HEK293T (cell line): ENCODE results near the gene ZNF75A.
"Not testable (repeated sequence)": the region's sequence is repeated elsewhere in the genome, so short reads cannot be mapped to it uniquely, and the experiment has no call there.

Experiments
- CTCF ChIA-PET: fragments of 350-600 bp; formaldehyde crosslinking; extraction: SDS; loops from one replicate; lab custom pipeline; 2021; ENCODE audit warnings: antibody characterized with exemption, inconsistent platforms; lab: Yijun Ruan, JAX
- POLR2A ChIA-PET: fragments of 350-600 bp; formaldehyde crosslinking; extraction: SDS; loops from one replicate; lab custom pipeline; 2020; ENCODE audit warnings: antibody characterized with exemption, inconsistent platforms; lab: Yijun Ruan, JAX
- DNase-seq: peaks from one replicate; pipeline ENCODE4 v3.0.0; 2012; ENCODE audit warnings: mixed read lengths; ENCODE audit errors: extremely low spot score
- ARNT ChIP-seq: fragments of 450-650 bp; IDR thresholded peaks from 2 replicates; pipeline ENCODE4 v1.6.1; 2017; ENCODE audit warnings: mild to moderate bottlenecking
- BHLHE40 ChIP-seq: fragments of 450-650 bp; IDR thresholded peaks from 2 replicates; pipeline ENCODE4 v1.6.1; 2016; ENCODE audit warnings: mild to moderate bottlenecking, moderate library complexity, borderline replicate concordance
- CTBP1 ChIP-seq: fragments of 450-650 bp; IDR thresholded peaks from 2 replicates; pipeline ENCODE4 v1.6.1; 2016; ENCODE audit warnings: borderline replicate concordance
- ELF4 ChIP-seq: fragments of 450-650 bp; IDR thresholded peaks from 2 replicates; pipeline ENCODE4 v1.6.1; 2017; ENCODE audit warnings: antibody characterized with exemption
- FOXA1 ChIP-seq: fragments of 450-650 bp; IDR thresholded peaks from 2 replicates; pipeline ENCODE4 v1.6.1; 2016; ENCODE audit warnings: mild to moderate bottlenecking
- FOXK2 ChIP-seq: fragments of 450-650 bp; IDR thresholded peaks from 2 replicates; pipeline ENCODE4 v1.6.1; 2016; ENCODE audit warnings: mild to moderate bottlenecking
- FOXM1 ChIP-seq: fragments of 450-650 bp; IDR thresholded peaks from 2 replicates; pipeline ENCODE4 v1.6.1; 2017; ENCODE audit warnings: mild to moderate bottlenecking, borderline replicate concordance
- HDGF ChIP-seq: fragments of 450-650 bp; IDR thresholded peaks from 2 replicates; pipeline ENCODE4 v1.6.1; 2017; ENCODE audit warnings: antibody characterized with exemption, borderline replicate concordance
- L3MBTL2 ChIP-seq: fragments of 450-650 bp; conservative IDR thresholded peaks from 2 replicates; pipeline ENCODE4 v1.6.1; 2016; ENCODE audit warnings: mild to moderate bottlenecking
- LEF1 ChIP-seq: fragments of 450-650 bp; IDR thresholded peaks from 2 replicates; pipeline ENCODE4 v1.6.1; 2017; ENCODE audit warnings: mild to moderate bottlenecking, borderline replicate concordance
- NFRKB ChIP-seq: fragments of 450-650 bp; IDR thresholded peaks from 2 replicates; pipeline ENCODE4 v1.6.1; 2016; ENCODE audit warnings: mild to moderate bottlenecking, moderate library complexity
- PKNOX1 ChIP-seq: fragments of 450-650 bp; IDR thresholded peaks from 2 replicates; pipeline ENCODE4 v1.6.1; 2016
- SP1 ChIP-seq: fragments of 450-650 bp; IDR thresholded peaks from 2 replicates; pipeline ENCODE4 v1.6.1; 2017
- SUZ12 ChIP-seq: fragments of 450-650 bp; IDR thresholded peaks from 2 replicates; pipeline ENCODE4 v1.6.1; 2016; ENCODE audit warnings: mild to moderate bottlenecking
- TARDBP ChIP-seq: fragments of 450-650 bp; IDR thresholded peaks from 2 replicates; pipeline ENCODE4 v1.6.1; 2016
- ZNF384 ChIP-seq: fragments of 450-650 bp; IDR thresholded peaks from 2 replicates; pipeline ENCODE4 v1.6.1; 2016

ZNF75A gene

DNA sequence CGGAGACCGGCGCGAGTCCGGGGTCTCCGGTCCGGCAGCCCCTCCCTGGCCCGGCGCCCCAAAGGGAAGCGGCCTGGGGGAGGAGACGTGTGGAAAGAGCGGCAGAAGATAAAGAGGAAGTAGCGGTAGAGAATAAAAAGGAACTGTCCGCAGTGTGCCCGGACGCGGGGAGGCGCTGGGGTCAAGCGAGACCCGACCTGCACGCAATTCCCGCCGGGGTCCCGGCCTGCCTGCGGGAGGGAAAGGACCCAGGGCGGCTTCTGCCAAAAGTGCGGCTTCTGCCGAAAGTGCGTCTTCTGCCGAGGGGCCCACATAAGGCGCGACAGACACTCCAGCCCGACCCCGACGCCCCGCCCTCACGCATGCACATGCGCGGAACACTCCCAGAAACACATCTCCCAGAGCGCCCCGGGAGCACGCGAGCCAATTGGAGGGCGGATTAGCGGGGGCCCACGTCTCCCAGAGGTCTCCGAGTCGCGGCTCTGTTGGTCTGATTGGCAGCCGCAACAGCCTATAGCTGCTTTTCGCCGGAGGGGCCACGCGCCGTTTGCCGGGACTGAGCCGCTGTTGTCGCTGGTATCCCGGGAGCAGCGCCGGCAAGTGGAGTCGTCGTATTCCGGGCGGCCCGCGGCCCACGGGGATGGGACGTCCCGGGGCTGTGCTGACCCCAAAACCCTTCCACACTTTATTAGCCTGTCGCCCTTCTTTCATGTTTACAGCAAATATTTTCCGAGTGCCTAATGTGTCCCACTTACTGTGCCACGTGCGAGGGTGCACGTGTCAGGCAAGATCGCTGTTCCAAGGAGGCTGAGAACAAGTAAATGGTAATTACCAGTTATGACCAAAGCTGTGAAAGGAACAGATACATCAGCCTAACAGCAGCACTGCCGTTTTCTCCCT, 40.9 kb upstream of the ZNF75A start:
- TF ChIP-seq PKNOX1 (peak; percentile 99), L3MBTL2 (peak; percentile 99), LEF1 (no peak)
- peak; percentile 96 for DNase-seq
- ChIA-PET CTCF (no interaction called here), POLR2A (interaction anchor here (0.6 to 1.7 kb wide), 12 partner anchors 8 to 237 kb away, joined by 3 to 15 read pairs (median 4); partner anchors contain the start of genes CLUAP1, NAA60, ZNF174 and ZNF213)

GRCh38 chr16:3266873-3267537, 38.3 kb upstream of the ZNF75A start:
- TF ChIP-seq PKNOX1 (peak; percentile 85), FOXM1 (no peak)
- peak; percentile 51 for DNase-seq
- CTCF ChIA-PET, result interaction anchor here (0.7 to 1.6 kb wide), 7 partner anchors 9 to 95 kb away, joined by 3 to 6 read pairs (median 3); no protein-coding TSS in a partner anchor
- POLR2A ChIA-PET, result interaction anchor here (1.9 to 2.8 kb wide), 3 partner anchors 9 to 32 kb away, joined by 6 to 30 read pairs (median 6); partner anchors contain the start of genes ZNF200 and ZNF263

DNA sequence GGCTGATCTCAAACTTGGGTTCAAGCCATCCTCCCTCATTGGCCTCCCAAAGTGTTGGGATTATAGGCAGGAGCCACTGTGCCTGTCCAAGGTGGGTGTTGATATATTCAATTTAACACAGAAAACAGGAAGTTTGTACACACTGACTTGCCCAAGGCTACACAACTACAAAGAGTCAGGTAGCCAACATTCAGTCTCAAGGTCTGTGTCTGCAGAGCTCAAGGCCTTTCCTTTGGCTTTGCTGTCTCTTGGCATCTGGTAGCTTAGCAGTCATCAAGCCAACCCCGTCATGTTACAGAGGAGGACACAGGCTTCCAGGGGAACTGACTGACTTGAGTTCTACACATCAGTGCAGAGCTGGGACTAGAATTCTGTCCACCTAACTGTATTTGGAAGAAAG, 37.0 kb upstream of the ZNF75A start:
- CTCF ChIA-PET, result no interaction called here
- DNase-seq, result no peak
- TF ChIP-seq PKNOX1, result no peak
- no peak for TF ChIP-seq ZNF384
- no peak for TF ChIP-seq HDGF
- TF ChIP-seq TARDBP, result no peak
- TF ChIP-seq CTBP1, result no peak
- no peak for TF ChIP-seq FOXM1
- TF ChIP-seq SP1, result no peak
- no peak for TF ChIP-seq LEF1
- no peak for TF ChIP-seq ARNT
- TF ChIP-seq FOXA1, result no peak
- no peak for TF ChIP-seq ELF4
- TF ChIP-seq SUZ12, result no peak
- TF ChIP-seq FOXK2, result no peak
- no peak for TF ChIP-seq BHLHE40
- TF ChIP-seq NFRKB, result no peak
- TF ChIP-seq L3MBTL2, result no peak
- POLR2A ChIA-PET, result interaction anchor here (1.0 to 2.8 kb wide), 2 partner anchors 15 to 189 kb away, joined by 3 to 30 read pairs; partner anchors contain the start of gene ZNF263

DNA sequence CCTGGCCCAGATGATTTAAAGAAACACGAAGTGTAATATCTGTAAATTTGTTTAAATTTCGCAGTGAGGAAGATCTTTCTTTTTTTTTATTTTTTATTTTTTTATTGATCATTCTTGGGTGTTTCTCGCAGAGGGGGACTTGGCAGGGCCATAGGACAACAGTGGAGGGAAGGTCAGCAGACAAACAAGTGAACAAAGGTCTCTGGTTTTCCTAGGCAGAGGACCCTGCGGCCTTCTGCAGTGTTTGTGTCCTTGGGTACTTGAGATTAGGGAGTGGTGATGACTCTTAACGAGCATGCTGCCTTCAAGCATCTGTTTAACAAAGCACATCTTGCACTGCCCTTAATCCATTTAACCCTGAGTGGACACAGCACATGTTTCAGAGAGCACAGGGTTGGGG, 34.6 kb upstream of the ZNF75A start:
- POLR2A ChIA-PET, DNase-seq, CTCF ChIA-PET: not testable (repeated sequence)

- POLR2A ChIA-PET, DNase-seq, CTCF ChIA-PET: not testable (repeated sequence)
Observed at GRCh38 chr16:3271281-3271680, 34.0 kb upstream of the ZNF75A start.

- CTCF ChIA-PET, result no interaction called here
- no peak for TF ChIP-seq BHLHE40
- no peak for TF ChIP-seq ELF4
- no peak for TF ChIP-seq TARDBP
- TF ChIP-seq FOXM1, result no peak
- TF ChIP-seq NFRKB, result no peak
- no peak for TF ChIP-seq PKNOX1
- no peak for TF ChIP-seq SUZ12
- no peak for TF ChIP-seq HDGF
- TF ChIP-seq ZNF384, result no peak
- TF ChIP-seq CTBP1, result no peak
- TF ChIP-seq SP1, result no peak
- no peak for TF ChIP-seq L3MBTL2
- TF ChIP-seq ARNT, result no peak
- TF ChIP-seq FOXK2, result no peak
- no peak for TF ChIP-seq FOXA1
- TF ChIP-seq LEF1, result no peak
- POLR2A ChIA-PET, result interaction anchor here (1.8 kb wide), 1 partner anchor 9 kb away, joined by 10 read pairs; the partner anchor contains the start of gene ZNF263
- no peak for DNase-seq
Observed at GRCh38 chr16:3274490-3274889, 30.8 kb upstream of the ZNF75A start.
